Vagina (tissue), 2 donors: Measurements from ENCODE around the gene COA5.

ENCODE experiments used
- POLR2A ChIP-seq, 2 donors: fragments of 450-650 bp; IDR thresholded peaks; one replicate each; pipeline ENCODE4 v1.6.1; 2017; ENCODE audit warnings: antibody characterized with exemption in 2 of 2, mild to moderate bottlenecking in 2 of 2, moderate library complexity in 2 of 2
- POLR2AphosphoS5 ChIP-seq, 2 donors: sonication (generic); formaldehyde crosslinking; IDR thresholded peaks; one replicate each; pipeline ENCODE4 v1.9.0; 2017; ENCODE audit warnings: antibody characterized with exemption in 2 of 2, mild to moderate bottlenecking in 2 of 2, low read depth in 1 of 2; ENCODE audit not compliant: insufficient read depth in 1 of 2
- TF ChIP-seq, protein P1 (sequence below), 3 experiments: fragments of 450-650 bp in 2 of 3; fragments of 200-600 bp in 1 of 3; sonication (generic) in 1 of 3; IDR thresholded peaks; one replicate each; pipeline ENCODE4 v1.5.1; 2017 to 2019; ENCODE audit warnings: antibody characterized with exemption in 3 of 3, mild to moderate bottlenecking in 2 of 3, moderate library complexity in 2 of 3

DNA sequence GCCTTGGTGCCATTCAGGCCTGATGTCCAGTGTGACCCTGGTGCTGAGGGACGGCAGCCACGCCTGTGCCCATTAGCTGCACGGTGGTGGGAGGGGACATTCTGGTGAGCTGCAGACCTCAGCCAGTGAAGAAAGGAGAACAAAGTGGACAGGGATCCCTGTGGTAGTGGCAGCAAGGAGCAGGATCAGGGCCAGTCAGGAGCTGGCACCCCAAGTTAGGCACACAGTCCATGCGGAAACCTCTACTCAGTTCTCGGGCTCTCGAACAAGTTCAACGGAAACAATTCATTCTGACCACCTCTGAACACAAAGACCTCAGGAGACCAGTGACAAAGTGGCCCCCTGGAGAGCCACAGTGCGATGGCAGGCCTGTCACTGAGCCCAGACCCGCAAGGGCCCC is 30.1 kb downstream of the COA5 start:
- TF ChIP-seq, protein P1, sequence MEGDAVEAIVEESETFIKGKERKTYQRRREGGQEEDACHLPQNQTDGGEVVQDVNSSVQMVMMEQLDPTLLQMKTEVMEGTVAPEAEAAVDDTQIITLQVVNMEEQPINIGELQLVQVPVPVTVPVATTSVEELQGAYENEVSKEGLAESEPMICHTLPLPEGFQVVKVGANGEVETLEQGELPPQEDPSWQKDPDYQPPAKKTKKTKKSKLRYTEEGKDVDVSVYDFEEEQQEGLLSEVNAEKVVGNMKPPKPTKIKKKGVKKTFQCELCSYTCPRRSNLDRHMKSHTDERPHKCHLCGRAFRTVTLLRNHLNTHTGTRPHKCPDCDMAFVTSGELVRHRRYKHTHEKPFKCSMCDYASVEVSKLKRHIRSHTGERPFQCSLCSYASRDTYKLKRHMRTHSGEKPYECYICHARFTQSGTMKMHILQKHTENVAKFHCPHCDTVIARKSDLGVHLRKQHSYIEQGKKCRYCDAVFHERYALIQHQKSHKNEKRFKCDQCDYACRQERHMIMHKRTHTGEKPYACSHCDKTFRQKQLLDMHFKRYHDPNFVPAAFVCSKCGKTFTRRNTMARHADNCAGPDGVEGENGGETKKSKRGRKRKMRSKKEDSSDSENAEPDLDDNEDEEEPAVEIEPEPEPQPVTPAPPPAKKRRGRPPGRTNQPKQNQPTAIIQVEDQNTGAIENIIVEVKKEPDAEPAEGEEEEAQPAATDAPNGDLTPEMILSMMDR (IDR thresholded peaks at IDR 0.05) = no peak
- TF ChIP-seq POLR2A (IDR thresholded peaks at IDR 0.05) (no peak), POLR2AphosphoS5 (IDR thresholded peaks at IDR 0.05; ENCODE audit: insufficient read depth in 1 of 2, low read depth in 1 of 2) (no peak)
